Breast epithelium (tissue), 4 donors: ENCODE data around the gene PDE4D. TPM values are rescaled to one million over a fixed set of nuclear protein-coding genes. Genes with fewer than 3 reads are reported as not detected.

Experiments
- DNase-seq, 2 donors: peaks; one replicate each; pipeline ENCODE4 v3.0.0-alpha.2; 2019; ENCODE audit warnings: low spot score in 2 of 2
- H3K27ac ChIP-seq, 2 donors: fragments of 200-600 bp; sonication (generic) in 1 of 2; one replicate each; pipeline ENCODE4 v1.5.1; 2016 to 2019; ENCODE audit warnings: mild to moderate bottlenecking in 1 of 2
- H3K27me3 ChIP-seq, 2 donors: fragments of 200-600 bp; sonication (generic) in 1 of 2; one replicate each; pipeline versions ENCODE4 v1.5.1 to v1.6.0; 2017 to 2019; ENCODE audit warnings: control low read depth in 1 of 2, mild to moderate bottlenecking in 1 of 2
- H3K36me3 ChIP-seq: fragments of 200-600 bp; one replicate; pipeline ENCODE4 v1.5.1; 2019
- H3K4me1 ChIP-seq, 2 donors: fragments of 200-600 bp; sonication (generic); one replicate each; pipeline ENCODE4 v1.5.1; 2016 to 2019; ENCODE audit warnings: control low read depth in 1 of 2
- H3K4me3 ChIP-seq, 3 donors: fragments of 200-600 bp; sonication (generic); 1 replicate in 2 of 3; 2 replicates in 1 of 3; pipeline ENCODE4 v1.5.1; 2016 to 2019; ENCODE audit warnings: mild to moderate bottlenecking in 3 of 3, moderate library complexity in 2 of 3
- H3K9me3 ChIP-seq, 2 donors: fragments of 200-600 bp; sonication (generic) in 1 of 2; one replicate each; pipeline ENCODE4 v1.5.1; 2016 to 2019; ENCODE audit warnings: control low read depth in 1 of 2
- CTCF ChIP-seq, 3 donors: fragments of 450-650 bp; IDR thresholded peaks; one replicate each; pipeline ENCODE4 v1.5.1; 2016 to 2017; ENCODE audit warnings: antibody characterized with exemption in 3 of 3, mild to moderate bottlenecking in 3 of 3, moderate library complexity in 3 of 3
- POLR2A ChIP-seq: fragments of 450-650 bp; IDR thresholded peaks from one replicate; pipeline ENCODE4 v1.6.1; 2016; ENCODE audit warnings: antibody characterized with exemption, mild to moderate bottlenecking, moderate library complexity
- POLR2AphosphoS5 ChIP-seq, 3 donors: sonication (generic); formaldehyde crosslinking; IDR thresholded peaks; one replicate each; pipeline ENCODE4 v1.6.1; 2017; ENCODE audit warnings: antibody characterized with exemption in 3 of 3
- intact Hi-C: fragments of 100-400 bp; cut with DNase I; formaldehyde crosslinking; loops from one replicate; pipeline ENCODE4 v1.15.1; 2023; ENCODE audit warnings: low total_unique reads
- total RNA-seq, 3 donors: library from RNA; depleted of rRNA; stranded (reverse); fragments of >200 nt; gene quantifications; one replicate each; pipeline ENCODE4 v1.1.0, GENCODE V29; 2016

The PDE4D gene
- total RNA-seq, 3 donors from 2014 or later, result 14.4 to 37.4 (median 28.2) TPM

- Histone ChIP-seq H3K36me3 (no peaks in the 10 kb centered on the region), H3K9me3 (no peaks in the 10 kb centered on the region), H3K27me3 (peaks cover 0 to 10% of the 10 kb centered on the region in 2 donors), H3K4me3 (no peak overlapping the region), H3K4me1 (no peaks in the 10 kb centered on the region), H3K27ac (no peak overlapping the region)
- no peak for TF ChIP-seq POLR2A
- TF ChIP-seq POLR2AphosphoS5 (IDR thresholded peaks at IDR 0.05), result no peak
- no peak for TF ChIP-seq CTCF (IDR thresholded peaks at IDR 0.05)
- intact Hi-C loops, result no loop called here
- no peak for DNase-seq
Observed at GRCh38 chr5:59769832-59770231, 123.7 kb downstream of the PDE4D start.

GRCh38 chr5:59769041-59769360, 124.5 kb downstream of the PDE4D start:
- H3K36me3 ChIP-seq, result no peaks in the 10 kb centered on the region
- no peaks in the 10 kb centered on the region for H3K9me3 ChIP-seq
- no peaks in the 10 kb centered on the region for H3K4me1 ChIP-seq
- DNase-seq, result no peak
- intact Hi-C loops, result no loop called here
- TF ChIP-seq POLR2AphosphoS5 (IDR thresholded peaks at IDR 0.05), result no peak
- no peak for TF ChIP-seq POLR2A
- TF ChIP-seq CTCF (IDR thresholded peaks at IDR 0.05), result no peak
- no peak overlapping the region for H3K27ac ChIP-seq
- peak overlapping the region; percentile 48 to 76 (median 56) for H3K4me3 ChIP-seq
- H3K27me3 ChIP-seq, result peaks cover 0 to 10% of the 10 kb centered on the region in 2 donors

- Histone ChIP-seq H3K4me1 (no peaks in the 10 kb centered on the region), H3K27me3 (peaks cover 0 to 10% of the 10 kb centered on the region in 2 donors), H3K4me3 (peak overlapping the region; percentile 48 to 76 (median 56)), H3K27ac (peak overlapping the region; percentile 42 to 45), H3K36me3 (no peaks in the 10 kb centered on the region), H3K9me3 (no peaks in the 10 kb centered on the region)
- TF ChIP-seq POLR2AphosphoS5 (IDR thresholded peaks at IDR 0.05), result no peak
- no peak for DNase-seq
- intact Hi-C loops, result no loop called here
Observed at GRCh38 chr5:59768152-59769040, 125.1 kb downstream of the PDE4D start.

- intact Hi-C loops, result no loop called here
- Histone ChIP-seq H3K4me3 (peak overlapping the region; percentile 48 to 76 (median 56)), H3K36me3 (no peaks in the 10 kb centered on the region), H3K4me1 (no peaks in the 10 kb centered on the region), H3K9me3 (no peaks in the 10 kb centered on the region), H3K27ac (peak overlapping the region in 1 of 2 donors; percentile 45), H3K27me3 (peaks cover 0 to 10% of the 10 kb centered on the region in 2 donors)
- no peak for TF ChIP-seq POLR2AphosphoS5 (IDR thresholded peaks at IDR 0.05)
- TF ChIP-seq CTCF (IDR thresholded peaks at IDR 0.05), result no peak
- no peak for TF ChIP-seq POLR2A
- DNase-seq, result no peak
Observed at GRCh38 chr5:59767681-59768151, 125.8 kb downstream of the PDE4D start.

- Histone ChIP-seq H3K36me3 (no peaks in the 10 kb centered on the region), H3K4me1 (no peaks in the 10 kb centered on the region), H3K27ac (no peak overlapping the region), H3K9me3 (no peaks in the 10 kb centered on the region), H3K4me3 (no peak overlapping the region), H3K27me3 (peaks cover 0 to 10% of the 10 kb centered on the region in 2 donors)
- TF ChIP-seq POLR2AphosphoS5 (IDR thresholded peaks at IDR 0.05) (no peak), CTCF (IDR thresholded peaks at IDR 0.05) (no peak), POLR2A (no peak)
- no peak for DNase-seq
- intact Hi-C loops, result no loop called here
Observed at GRCh38 chr5:59767211-59767605, 126.3 kb downstream of the PDE4D start.
